ENCODE measurements around the gene GUCY1A1.

The GUCY1A1 gene

GRCh38 chr4:155666344-155667221, at the start of gene GUCY1A1:
Gene GUCY1A1, plus strand, starts transcription at chr4:155666848. Its CDS starts 30,020 bp downstream, at chr4:155696868.
- Histone ChIP-seq H3K4me2 (peak within 1 kb of the TSS; percentile 83 to 100 (median 98)), H3K27me3 (peaks cover 39 to 64% (median 54%) of the 10 kb centered on the region in 11 experiments), H3K9ac (peak within 1 kb of the TSS; percentile 51 to 81 (median 76); a peak in 21 of 22 replicates), H3K27ac (peak within 1 kb of the TSS in 9 of 11 experiments; percentile 50 to 81 (median 70); a peak in 19 of 22 replicates), H3K4me3 (peak within 1 kb of the TSS; percentile 59 to 77 (median 70)), H3K4me1 (peaks cover 4 to 27% (median 18%) of the 10 kb centered on the region in 10 experiments; a peak in 13 of 20 replicates), H3K9me3 (replicated peaks in 1 of 11) (no peaks in the 10 kb centered on the region), H4K20me1 (no peaks in the 10 kb centered on the region; a peak in 1 of 22 replicates), H3K36me3 (no peaks in the 10 kb centered on the region)
- TF ChIP-seq Cebpa-rat (IDR thresholded peaks at IDR 0.05): no peak

- peaks cover 0 to 8% (median 0%) of the 10 kb centered on the region in 11 experiments; a peak in 2 of 22 replicates for H3K9me3 ChIP-seq (replicated peaks in 1 of 11)
- TF ChIP-seq Cebpa-rat (IDR thresholded peaks at IDR 0.05): no peak
- H3K36me3 ChIP-seq: no peaks in the 10 kb centered on the region
- no peaks in the 10 kb centered on the region for H3K27me3 ChIP-seq
- no peaks in the 10 kb centered on the region for H4K20me1 ChIP-seq
- peaks cover 7 to 21% (median 10%) of the 10 kb centered on the region in 10 experiments; a peak in 13 of 20 replicates for H3K4me1 ChIP-seq
- H3K4me3 ChIP-seq: no peak overlapping the region
- H3K4me2 ChIP-seq: no peak overlapping the region
- no peak overlapping the region for H3K9ac ChIP-seq
- H3K27ac ChIP-seq: no peak overlapping the region
Observed at GRCh38 chr4:155617296-155617695, 49.4 kb upstream of the GUCY1A1 start.

- Histone ChIP-seq H3K4me3 (no peak overlapping the region), H3K4me2 (no peak overlapping the region), H4K20me1 (no peaks in the 10 kb centered on the region), H3K9me3 (replicated peaks in 1 of 11) (peaks cover 0 to 8% (median 0%) of the 10 kb centered on the region in 11 experiments; a peak in 2 of 22 replicates), H3K36me3 (no peaks in the 10 kb centered on the region), H3K4me1 (peaks cover 7 to 21% (median 10%) of the 10 kb centered on the region in 10 experiments; a peak in 13 of 20 replicates), H3K27ac (no peak overlapping the region), H3K27me3 (no peaks in the 10 kb centered on the region), H3K9ac (no peak overlapping the region)
- TF ChIP-seq Cebpa-rat (IDR thresholded peaks at IDR 0.05): no peak
Observed at GRCh38 chr4:155618183-155618838, 48.3 kb upstream of the GUCY1A1 start.

- peaks cover 0 to 6% (median under 1%) of the 10 kb centered on the region in 10 experiments; a peak in 9 of 20 replicates for H3K4me1 ChIP-seq
- H3K9me3 ChIP-seq (replicated peaks in 1 of 11): peaks cover 0 to 8% (median 0%) of the 10 kb centered on the region in 11 experiments; a peak in 2 of 22 replicates
Observed at GRCh38 chr4:155620637-155621036, 46.0 kb upstream of the GUCY1A1 start.

GRCh38 chr4:155624478-155624877, 42.2 kb upstream of the GUCY1A1 start:
- Histone ChIP-seq H3K4me2 (no peak overlapping the region), H3K4me3 (no peak overlapping the region), H3K9me3 (replicated peaks in 1 of 11) (no peaks in the 10 kb centered on the region), H3K36me3 (no peaks in the 10 kb centered on the region), H3K4me1 (peaks cover 0 to 4% (median 0%) of the 10 kb centered on the region in 10 experiments; a peak in 3 of 20 replicates), H3K9ac (no peak overlapping the region), H4K20me1 (no peaks in the 10 kb centered on the region), H3K27ac (no peak overlapping the region), H3K27me3 (no peaks in the 10 kb centered on the region)
- no peak for TF ChIP-seq Cebpa-rat (IDR thresholded peaks at IDR 0.05)

More at GRCh38 chr4:155620637-155621036, 46.0 kb upstream of the GUCY1A1 start:
- no peaks in the 10 kb centered on the region for H3K36me3 ChIP-seq
- no peaks in the 10 kb centered on the region for H4K20me1 ChIP-seq
- H3K27ac ChIP-seq: no peak overlapping the region
- H3K27me3 ChIP-seq: no peaks in the 10 kb centered on the region
- no peak overlapping the region for H3K4me2 ChIP-seq
- H3K4me3 ChIP-seq: no peak overlapping the region
- TF ChIP-seq Cebpa-rat (IDR thresholded peaks at IDR 0.05): no peak
- H3K9ac ChIP-seq: no peak overlapping the region

GRCh38 chr4:155626561-155626960, 40.1 kb upstream of the GUCY1A1 start:
- H3K4me1 ChIP-seq: peaks cover 0 to 4% (median 0%) of the 10 kb centered on the region in 10 experiments; a peak in 3 of 20 replicates
- no peaks in the 10 kb centered on the region for H4K20me1 ChIP-seq
- no peak overlapping the region for H3K9ac ChIP-seq
- H3K27me3 ChIP-seq: no peaks in the 10 kb centered on the region
- TF ChIP-seq Cebpa-rat (IDR thresholded peaks at IDR 0.05): no peak
- no peaks in the 10 kb centered on the region for H3K9me3 ChIP-seq (replicated peaks in 1 of 11)
- no peak overlapping the region for H3K4me3 ChIP-seq
- H3K4me2 ChIP-seq: no peak overlapping the region
- H3K36me3 ChIP-seq: no peaks in the 10 kb centered on the region
- H3K27ac ChIP-seq: no peak overlapping the region

- Histone ChIP-seq H3K27me3 (no peaks in the 10 kb centered on the region), H3K4me2 (no peak overlapping the region), H3K4me3 (no peak overlapping the region), H3K27ac (no peak overlapping the region), H4K20me1 (no peaks in the 10 kb centered on the region), H3K4me1 (peaks cover 0 to 4% (median 0%) of the 10 kb centered on the region in 10 experiments; a peak in 3 of 20 replicates), H3K9ac (no peak overlapping the region), H3K36me3 (no peaks in the 10 kb centered on the region), H3K9me3 (replicated peaks in 1 of 11) (peaks cover 0 to 8% (median 4%) of the 10 kb centered on the region in 11 experiments; a peak in 11 of 22 replicates)
- no peak for TF ChIP-seq Cebpa-rat (IDR thresholded peaks at IDR 0.05)
Observed at GRCh38 chr4:155629183-155629825, 37.3 kb upstream of the GUCY1A1 start.

GRCh38 chr4:155629956-155630355, 36.7 kb upstream of the GUCY1A1 start:
- H3K27ac ChIP-seq: no peak overlapping the region

More at GRCh38 chr4:155629956-155630355, 36.7 kb upstream of the GUCY1A1 start:
- Histone ChIP-seq H3K4me1 (peaks cover 0 to 4% (median 0%) of the 10 kb centered on the region in 10 experiments; a peak in 3 of 20 replicates), H3K36me3 (no peaks in the 10 kb centered on the region), H3K27me3 (no peaks in the 10 kb centered on the region), H3K4me2 (no peak overlapping the region), H4K20me1 (no peaks in the 10 kb centered on the region), H3K4me3 (no peak overlapping the region), H3K9me3 (replicated peaks in 1 of 11) (peaks cover 0 to 13% (median 8%) of the 10 kb centered on the region in 11 experiments; a peak in 11 of 22 replicates), H3K9ac (no peak overlapping the region)
- no peak for TF ChIP-seq Cebpa-rat (IDR thresholded peaks at IDR 0.05)
